Stomach (tissue), 4 donors: ENCODE results near the gene KDELR1.

Experiments used
- EP300 ChIP-seq: sonication (generic); formaldehyde crosslinking; IDR thresholded peaks from one replicate; pipeline ENCODE4 v1.6.1; 2017; ENCODE audit warnings: antibody characterized with exemption
- POLR2A ChIP-seq, 4 donors: fragments of 450-650 bp; IDR thresholded peaks; one replicate each; pipeline ENCODE4 v1.6.1; 2016; ENCODE audit warnings: antibody characterized with exemption in 4 of 4, control low read depth in 2 of 4, mild to moderate bottlenecking in 1 of 4, moderate library complexity in 1 of 4
- POLR2AphosphoS5 ChIP-seq, 3 donors: sonication (generic); formaldehyde crosslinking; IDR thresholded peaks; one replicate each; pipeline ENCODE4 v1.6.1; 2016; ENCODE audit warnings: antibody characterized with exemption in 3 of 3
- TF ChIP-seq, protein P1 (sequence below), 7 experiments: fragments of 450-650 bp in 4 of 7; fragments of 200-600 bp in 3 of 7; sonication (generic) in 3 of 7; IDR thresholded peaks; one replicate each; pipeline ENCODE4 v1.5.1; 2016 to 2019; ENCODE audit warnings: antibody characterized with exemption in 7 of 7, control low read depth in 2 of 7, mild to moderate bottlenecking in 1 of 7

DNA sequence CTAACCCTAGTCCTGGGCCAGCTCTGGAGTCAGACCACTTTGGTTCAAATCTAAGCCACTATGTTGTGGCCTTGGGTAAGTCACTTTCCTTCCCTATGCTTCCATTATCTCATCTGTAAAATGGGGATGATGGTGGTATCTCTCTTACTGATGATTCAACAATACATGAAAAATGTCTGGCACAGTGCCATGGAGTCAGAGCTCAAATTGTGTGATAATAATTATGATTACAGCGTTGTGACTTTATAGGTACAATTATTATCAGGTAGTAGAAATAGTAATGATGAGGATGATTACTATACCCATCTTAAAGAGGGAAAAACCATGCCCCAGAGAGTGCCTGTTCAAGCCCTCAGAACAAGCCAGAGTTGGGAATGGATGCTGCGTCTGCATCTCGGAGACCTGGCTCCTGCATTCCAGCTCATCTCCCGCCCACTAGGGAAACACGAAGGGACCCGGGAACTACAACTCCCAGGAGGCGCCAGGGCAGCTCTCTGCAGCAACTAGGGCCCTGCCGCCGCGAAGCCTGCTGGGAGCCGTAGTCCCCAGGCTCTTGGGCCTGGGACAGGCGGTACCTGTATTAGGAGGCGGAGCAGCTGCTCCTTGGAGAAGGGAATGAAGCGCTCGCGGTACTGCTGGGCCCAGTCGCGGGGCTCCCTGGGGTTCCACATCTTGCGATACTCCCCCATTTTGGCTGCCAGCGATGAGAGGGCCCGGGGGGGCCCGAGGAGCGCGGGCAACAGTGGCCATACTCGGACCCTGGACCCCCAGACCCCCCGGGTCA is 28.4 kb downstream of the KDELR1 start:
- TF ChIP-seq EP300 (no peak), POLR2AphosphoS5 (IDR thresholded peaks at IDR 0.05) (peak; percentile 20 to 76 (median 56)), POLR2A (IDR thresholded peaks at IDR 0.05) (no peak)
- TF ChIP-seq, protein P1, sequence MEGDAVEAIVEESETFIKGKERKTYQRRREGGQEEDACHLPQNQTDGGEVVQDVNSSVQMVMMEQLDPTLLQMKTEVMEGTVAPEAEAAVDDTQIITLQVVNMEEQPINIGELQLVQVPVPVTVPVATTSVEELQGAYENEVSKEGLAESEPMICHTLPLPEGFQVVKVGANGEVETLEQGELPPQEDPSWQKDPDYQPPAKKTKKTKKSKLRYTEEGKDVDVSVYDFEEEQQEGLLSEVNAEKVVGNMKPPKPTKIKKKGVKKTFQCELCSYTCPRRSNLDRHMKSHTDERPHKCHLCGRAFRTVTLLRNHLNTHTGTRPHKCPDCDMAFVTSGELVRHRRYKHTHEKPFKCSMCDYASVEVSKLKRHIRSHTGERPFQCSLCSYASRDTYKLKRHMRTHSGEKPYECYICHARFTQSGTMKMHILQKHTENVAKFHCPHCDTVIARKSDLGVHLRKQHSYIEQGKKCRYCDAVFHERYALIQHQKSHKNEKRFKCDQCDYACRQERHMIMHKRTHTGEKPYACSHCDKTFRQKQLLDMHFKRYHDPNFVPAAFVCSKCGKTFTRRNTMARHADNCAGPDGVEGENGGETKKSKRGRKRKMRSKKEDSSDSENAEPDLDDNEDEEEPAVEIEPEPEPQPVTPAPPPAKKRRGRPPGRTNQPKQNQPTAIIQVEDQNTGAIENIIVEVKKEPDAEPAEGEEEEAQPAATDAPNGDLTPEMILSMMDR (IDR thresholded peaks at IDR 0.05): no peak
